Liver (tissue), 6 donors: ENCODE results near the gene ACVR1. TPM values are rescaled to one million over a fixed set of nuclear protein-coding genes. Genes with fewer than 3 reads are reported as not detected.

ENCODE experiments used
- ATF3 ChIP-seq: IDR thresholded peaks from 2 replicates; pipeline ENCODE4 v1.6.1; 2016; ENCODE audit warnings: antibody characterized with exemption
- EGR1 ChIP-seq, 2 donors: IDR thresholded peaks; 2 replicates each; pipeline ENCODE4 v1.6.1; 2016 to 2018; ENCODE audit warnings: antibody characterized with exemption in 2 of 2, low read depth in 2 of 2
- FOXA1 ChIP-seq: IDR thresholded peaks from 2 replicates; pipeline ENCODE4 v1.6.1; 2016; ENCODE audit warnings: antibody characterized with exemption
- JUND ChIP-seq, 2 donors: IDR thresholded peaks; 2 replicates each; pipeline ENCODE4 v1.6.1; 2016; ENCODE audit warnings: antibody characterized with exemption in 2 of 2
- REST ChIP-seq: IDR thresholded peaks from 2 replicates; pipeline ENCODE4 v1.6.1; 2016; ENCODE audit warnings: antibody characterized with exemption, mild to moderate bottlenecking
- RXRA ChIP-seq, 2 donors: IDR thresholded peaks; 2 replicates each; pipeline ENCODE4 v1.6.1; 2017 to 2018; ENCODE audit warnings: antibody characterized with exemption in 2 of 2, mild to moderate bottlenecking in 1 of 2
- TAF1 ChIP-seq: conservative IDR thresholded peaks from 2 replicates; pipeline ENCODE4 v1.6.1; 2016; ENCODE audit warnings: antibody characterized with exemption, mild to moderate bottlenecking
- YY1 ChIP-seq: IDR thresholded peaks from 2 replicates; pipeline ENCODE4 v1.6.1; 2016; ENCODE audit warnings: antibody characterized with exemption, mild to moderate bottlenecking
- ZBTB33 ChIP-seq: IDR thresholded peaks from 2 replicates; pipeline ENCODE4 v1.6.1; 2016; ENCODE audit warnings: antibody characterized with exemption
- polyA plus RNA-seq, 2 donors: library from polyadenylated mRNA; stranded (reverse) in 1 of 2; unstranded in 1 of 2; fragments of 200-250 nt in 1 of 2; fragments of >200 nt in 1 of 2; fragmentation: Nextera tagmentation in 1 of 2; extraction: Ambion mirVana in 1 of 2; gene quantifications; one replicate each; pipeline versions ENCODE4 v1.2.1 to v1.2.3, GENCODE V29; 2013 to 2015
- small RNA-seq: library from RNA; depleted of rRNA; stranded (forward); fragments of <200 nt; gene quantifications from one replicate; pipeline ENCODE3, GENCODE V24; 2014
- total RNA-seq, 2 donors: library from RNA; depleted of rRNA; stranded (reverse); fragments of >200 nt; gene quantifications; one replicate each; pipeline ENCODE4 v1.2.3, GENCODE V29; 2014
- donor health status: healthy.
- donor health status: healthy.
- donor health status: healthy.

ACVR1 gene
- total and polyA plus RNA-seq, 4 donors: 6.2 to 20.4 (median 8.5) TPM

DNA sequence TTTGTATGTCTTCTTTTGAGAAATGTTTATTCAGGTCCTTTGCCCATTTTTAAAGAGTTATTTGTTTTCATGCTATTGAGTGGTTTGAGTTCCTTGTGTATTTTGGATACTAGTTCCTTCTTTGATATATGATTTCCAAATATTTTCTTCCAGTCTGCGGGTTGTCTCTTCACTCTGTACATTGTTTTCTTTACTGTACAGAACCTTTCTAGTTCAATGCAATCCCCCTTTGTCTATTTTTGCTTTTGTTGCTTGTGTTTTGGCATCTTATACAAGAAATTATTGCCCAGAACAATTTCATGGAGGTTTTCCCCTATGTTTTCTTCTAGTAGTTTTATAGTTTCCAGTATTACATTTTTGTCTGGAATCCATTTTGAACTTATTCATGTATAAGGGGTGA lies 185.0 kb downstream of the ACVR1 start (continued):
- TF ChIP-seq REST (no peak), JUND (IDR thresholded peaks at IDR 0.05) (no peak), ZBTB33 (no peak), RXRA (IDR thresholded peaks at IDR 0.05) (no peak), EGR1 (IDR thresholded peaks at IDR 0.05; ENCODE audit: low read depth in 2 of 2) (no peak), FOXA1 (no peak), YY1 (no peak), ATF3 (no peak), TAF1 (no peak)

Small RNA genes within 50 kb of the gene (small RNA-seq; reads per million reads assigned to genes)
- gene RNU6-436P: not detected

Other genes with a start within 250 kb of the ACVR1 start
- gene ACVR1C, start 247.5 kb downstream of the ACVR1 start, total RNA-seq: 1 to 10 TPM in 1 of 2 donors, under 1 TPM in 1; 0.19 to 2.5 TPM
- under 1 TPM; 0.55 to 0.90 TPM for gene ACVR1C, start 247.5 kb downstream of the ACVR1 start, polyA plus RNA-seq
- 1 to 10 TPM in 1 of 2 donors, under 1 TPM in 1; 0.51 to 1.2 TPM for gene UPP2, start 225.5 kb upstream of the ACVR1 start, total RNA-seq
- gene UPP2, start 225.5 kb upstream of the ACVR1 start, polyA plus RNA-seq: 1 to 10 TPM; 1.5 to 9.0 TPM